PC-3 (cell line): ENCODE results near the gene MORC1.

ENCODE experiments used
- EZH2 ChIP-seq: fragments of 300-600 bp; sonication (generic); IDR thresholded peaks from one replicate; pipeline ENCODE4 v1.6.1; 2017; ENCODE audit warnings: antibody characterized with exemption, mild to moderate bottlenecking, low read length; ENCODE audit not compliant: unreplicated experiment
- EZH2phosphoT487 ChIP-seq: fragments of 300-600 bp; sonication (generic); IDR thresholded peaks from 2 replicates; pipeline ENCODE4 v1.6.1; 2018; ENCODE audit warnings: mild to moderate bottlenecking, antibody characterized with exemption, low read length, borderline replicate concordance
- TF ChIP-seq, protein P1 (sequence below): fragments of 300-600 bp; sonication (generic); conservative IDR thresholded peaks from 2 replicates; pipeline ENCODE4 v1.5.1; 2017; ENCODE audit warnings: antibody characterized with exemption, low read depth, mild to moderate bottlenecking, low read length

DNA sequence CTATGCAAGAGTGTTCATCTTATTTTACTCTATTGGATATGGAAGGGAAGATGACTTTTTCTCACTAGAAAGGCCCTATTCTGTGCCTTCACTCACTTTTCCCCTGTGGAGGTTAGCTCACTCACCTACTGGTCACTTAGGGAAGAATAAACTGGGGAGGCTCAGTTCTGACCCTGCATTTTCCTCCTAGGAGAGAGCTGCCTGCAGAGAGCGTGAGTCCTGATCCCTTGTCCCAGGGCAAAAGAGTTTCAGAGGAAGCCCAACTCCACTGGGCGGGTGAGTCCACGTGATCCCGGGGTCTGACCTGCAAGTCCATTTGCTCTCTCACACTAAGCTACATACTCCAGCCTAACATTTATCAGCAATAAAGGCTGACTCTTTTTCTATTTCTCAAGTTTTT lies 8.4 kb downstream of the MORC1 start:
- TF ChIP-seq EZH2phosphoT487 (no peak), EZH2 (no peak)
- TF ChIP-seq, protein P1, sequence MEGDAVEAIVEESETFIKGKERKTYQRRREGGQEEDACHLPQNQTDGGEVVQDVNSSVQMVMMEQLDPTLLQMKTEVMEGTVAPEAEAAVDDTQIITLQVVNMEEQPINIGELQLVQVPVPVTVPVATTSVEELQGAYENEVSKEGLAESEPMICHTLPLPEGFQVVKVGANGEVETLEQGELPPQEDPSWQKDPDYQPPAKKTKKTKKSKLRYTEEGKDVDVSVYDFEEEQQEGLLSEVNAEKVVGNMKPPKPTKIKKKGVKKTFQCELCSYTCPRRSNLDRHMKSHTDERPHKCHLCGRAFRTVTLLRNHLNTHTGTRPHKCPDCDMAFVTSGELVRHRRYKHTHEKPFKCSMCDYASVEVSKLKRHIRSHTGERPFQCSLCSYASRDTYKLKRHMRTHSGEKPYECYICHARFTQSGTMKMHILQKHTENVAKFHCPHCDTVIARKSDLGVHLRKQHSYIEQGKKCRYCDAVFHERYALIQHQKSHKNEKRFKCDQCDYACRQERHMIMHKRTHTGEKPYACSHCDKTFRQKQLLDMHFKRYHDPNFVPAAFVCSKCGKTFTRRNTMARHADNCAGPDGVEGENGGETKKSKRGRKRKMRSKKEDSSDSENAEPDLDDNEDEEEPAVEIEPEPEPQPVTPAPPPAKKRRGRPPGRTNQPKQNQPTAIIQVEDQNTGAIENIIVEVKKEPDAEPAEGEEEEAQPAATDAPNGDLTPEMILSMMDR, result no peak
